ENCODE measurements around the gene NR6A1. TPM values are rescaled to one million over a fixed set of nuclear protein-coding genes. Genes with fewer than 3 reads are reported as not detected.
A peak's percentile ranks its signal among the peaks of the same experiment; 100 is the strongest.

The NR6A1 gene
- total RNA-seq, 1 experiment from 2014 or later: 0.77 TPM

GRCh38 chr9:124522121-124523098, 248.7 kb downstream of the NR6A1 start:
- ATAC-seq: peak; percentile 29; the same call in 1 of the 2 replicates

GRCh38 chr9:124521142-124521541, 250.0 kb downstream of the NR6A1 start:
- no peak for TF ChIP-seq EZH2phosphoT487 (IDR thresholded peaks at IDR 0.05; ENCODE audit: borderline replicate concordance, low read length)
- H3K27me3 ChIP-seq (ENCODE audit: low read length): no peaks in the 10 kb centered on the region
- no TSS peak for BruUV-seq (replicated peaks)
- no peaks in the 10 kb centered on the region for H3K9me3 ChIP-seq (ENCODE audit: low read length)
- no peaks in the 10 kb centered on the region for H3K36me3 ChIP-seq (ENCODE audit: low read depth, low read length)
- no peak overlapping the region for H3K27ac ChIP-seq (ENCODE audit: low read length)
- H3K9me2 ChIP-seq (replicated peaks; ENCODE audit: low read length): no peaks in the 10 kb centered on the region
- no peaks in the 10 kb centered on the region for H4K20me1 ChIP-seq (ENCODE audit: low read length)
- POLR2A ChIA-PET (ENCODE audit: unreplicated experiment): no interaction called here
- DNase-seq (no peak), ATAC-seq (no peak)
- intact Hi-C loops (cut with micrococcal nuclease): no loop called here
- no peak overlapping the region for H2AFZ ChIP-seq (ENCODE audit: low read length)
- no peak overlapping the region for H3K4me3 ChIP-seq (ENCODE audit: low read length)
- no peaks in the 10 kb centered on the region for H3K79me2 ChIP-seq (ENCODE audit: low read length)
- H3F3A ChIP-seq (ENCODE audit: low read length, unreplicated experiment): no peaks in the 10 kb centered on the region
- no peak overlapping the region for H3K4me2 ChIP-seq (ENCODE audit: low read length)
- H3K9ac ChIP-seq (ENCODE audit: low read length): no peak overlapping the region
- H3K4me1 ChIP-seq (ENCODE audit: insufficient read depth, low read length): no peaks in the 10 kb centered on the region; the same call in 1 of the 2 replicates
- CTCF ChIA-PET: no interaction called here

More at GRCh38 chr9:124522121-124523098, 248.7 kb downstream of the NR6A1 start:
- H4K20me1 ChIP-seq (ENCODE audit: low read length): no peaks in the 10 kb centered on the region
- no TSS peak for BruUV-seq (replicated peaks)
- no peaks in the 10 kb centered on the region for H3K36me3 ChIP-seq (ENCODE audit: low read depth, low read length)
- DNase-seq: peak; percentile 13
- no peaks in the 10 kb centered on the region for H3K9me2 ChIP-seq (replicated peaks; ENCODE audit: low read length)
- POLR2A ChIA-PET (ENCODE audit: unreplicated experiment): no interaction called here
- H3K9me3 ChIP-seq (ENCODE audit: low read length): no peaks in the 10 kb centered on the region
- H3F3A ChIP-seq (ENCODE audit: low read length, unreplicated experiment): no peaks in the 10 kb centered on the region
- no peak overlapping the region for H3K9ac ChIP-seq (ENCODE audit: low read length)
- H2AFZ ChIP-seq (ENCODE audit: low read length): no peak overlapping the region
- H3K79me2 ChIP-seq (ENCODE audit: low read length): no peaks in the 10 kb centered on the region
- CTCF ChIA-PET: interaction anchor here (0.5 to 1.3 kb wide), 2 partner anchors 15 to 244 kb away, joined by 3 read pairs; no protein-coding TSS in a partner anchor
- intact Hi-C loops (cut with micrococcal nuclease): no loop called here
- H3K4me3 ChIP-seq (ENCODE audit: low read length): no peak overlapping the region
- TF ChIP-seq CTCF (conservative IDR thresholded peaks at IDR 0.05; ENCODE audit: low read depth, low read length) (no peak), EZH2phosphoT487 (IDR thresholded peaks at IDR 0.05; ENCODE audit: borderline replicate concordance, low read length) (no peak), EZH2 (IDR thresholded peaks at IDR 0.05; ENCODE audit: low read length, unreplicated experiment) (no peak)
- no peak overlapping the region for H3K27ac ChIP-seq (ENCODE audit: low read length)
- H3K4me2 ChIP-seq (ENCODE audit: low read length): no peak overlapping the region
- no peaks in the 10 kb centered on the region for H3K27me3 ChIP-seq (ENCODE audit: low read length)
- no peaks in the 10 kb centered on the region; the same call in 1 of the 2 replicates for H3K4me1 ChIP-seq (ENCODE audit: insufficient read depth, low read length)

- no peak overlapping the region for H3K9ac ChIP-seq (ENCODE audit: low read length)
- H3K27me3 ChIP-seq (ENCODE audit: low read length): no peaks in the 10 kb centered on the region
- no peaks in the 10 kb centered on the region for H3K36me3 ChIP-seq (ENCODE audit: low read depth, low read length)
- no peaks in the 10 kb centered on the region for H3K79me2 ChIP-seq (ENCODE audit: low read length)
- DNase-seq (no peak), ATAC-seq (no peak)
- no peaks in the 10 kb centered on the region for H3K9me2 ChIP-seq (replicated peaks; ENCODE audit: low read length)
- H3K4me1 ChIP-seq (ENCODE audit: insufficient read depth, low read length): no peaks in the 10 kb centered on the region; the same call in 1 of the 2 replicates
- H3K9me3 ChIP-seq (ENCODE audit: low read length): no peaks in the 10 kb centered on the region
- ChIA-PET POLR2A (ENCODE audit: unreplicated experiment) (no interaction called here), CTCF (no interaction called here)
- H3K4me3 ChIP-seq (ENCODE audit: low read length): no peak overlapping the region
- no TSS peak for BruUV-seq (replicated peaks)
- H2AFZ ChIP-seq (ENCODE audit: low read length): no peak overlapping the region
- intact Hi-C loops (cut with micrococcal nuclease): no loop called here
- no peak overlapping the region for H3K4me2 ChIP-seq (ENCODE audit: low read length)
- H3F3A ChIP-seq (ENCODE audit: low read length, unreplicated experiment): no peaks in the 10 kb centered on the region
- H4K20me1 ChIP-seq (ENCODE audit: low read length): no peaks in the 10 kb centered on the region
- no peak overlapping the region for H3K27ac ChIP-seq (ENCODE audit: low read length)
- TF ChIP-seq EZH2phosphoT487 (IDR thresholded peaks at IDR 0.05; ENCODE audit: borderline replicate concordance, low read length) (no peak), EZH2 (IDR thresholded peaks at IDR 0.05; ENCODE audit: low read length, unreplicated experiment) (no peak), CTCF (conservative IDR thresholded peaks at IDR 0.05; ENCODE audit: low read depth, low read length) (no peak)
These were observed 250.9 kb downstream of the NR6A1 start for GRCh38 chr9:124520206-124520596.
